KMS-11 (cell line): ENCODE results near the gene TGOLN2.

Experiments
- H2AFZ ChIP-seq: fragments of 200-600 bp; sonication (generic); 2 replicates; pipeline ENCODE4 v1.6.1; 2016; ENCODE audit warnings: antibody characterized with exemption, mixed run types, low read depth
- H3K27ac ChIP-seq: fragments of 200-600 bp; sonication (generic); 2 replicates; pipeline ENCODE4 v1.6.1; 2016; ENCODE audit warnings: mild to moderate bottlenecking, mixed run types
- H3K27me3 ChIP-seq: fragments of 200-600 bp; sonication (generic); 2 replicates; pipeline ENCODE4 v1.6.1; 2017; ENCODE audit warnings: mild to moderate bottlenecking, low read depth, mixed run types, moderate library complexity; ENCODE audit not compliant: insufficient read depth
- H3K36me3 ChIP-seq: fragments of 200-600 bp; sonication (generic); 2 replicates; pipeline ENCODE4 v1.6.1; 2017; ENCODE audit warnings: mild to moderate bottlenecking, mixed run types; ENCODE audit not compliant: insufficient read depth
- H3K4me1 ChIP-seq: fragments of 200-600 bp; sonication (generic); 2 replicates; pipeline ENCODE4 v1.6.1; 2016; ENCODE audit warnings: mild to moderate bottlenecking, low read depth, mixed run types; ENCODE audit not compliant: poor library complexity, severe bottlenecking
- H3K4me2 ChIP-seq: fragments of 200-600 bp; sonication (generic); 2 replicates; pipeline ENCODE4 v1.7.0; 2016; ENCODE audit warnings: mild to moderate bottlenecking, mixed run types
- H3K4me3 ChIP-seq: fragments of 200-600 bp; sonication (generic); IDR thresholded peaks from 2 replicates; pipeline ENCODE4 v1.6.1; 2017; ENCODE audit warnings: low read depth, low read length, mixed read lengths; ENCODE audit not compliant: insufficient read depth
- H3K79me2 ChIP-seq: fragments of 200-600 bp; sonication (generic); 2 replicates; pipeline ENCODE4 v1.6.1; 2016; ENCODE audit warnings: low read depth, mixed run types; ENCODE audit not compliant: insufficient read depth
- H3K9ac ChIP-seq: fragments of 200-600 bp; sonication (generic); 2 replicates; pipeline ENCODE4 v1.6.1; 2016; ENCODE audit warnings: mild to moderate bottlenecking, mixed run types
- H4K20me1 ChIP-seq: fragments of 200-600 bp; sonication (generic); 2 replicates; pipeline ENCODE4 v1.6.1; 2016; ENCODE audit warnings: mild to moderate bottlenecking, mixed run types; ENCODE audit not compliant: insufficient read depth
- CTCF ChIP-seq: fragments of 200-600 bp; sonication (generic); conservative IDR thresholded peaks from 2 replicates; pipeline ENCODE4 v1.6.1; 2017; ENCODE audit warnings: low read depth, mild to moderate bottlenecking, antibody characterized with exemption, low read length, moderate library complexity, mixed read lengths

Gene TGOLN2

GRCh38 chr2:85356186-85356585 is 28.4 kb upstream of the TGOLN2 start:
- H2AFZ ChIP-seq: no peak overlapping the region
- no peak for TF ChIP-seq CTCF
- H3K9ac ChIP-seq: no peak overlapping the region
- H3K27me3 ChIP-seq: no peaks in the 10 kb centered on the region
- peaks cover 26% of the 10 kb centered on the region for H3K79me2 ChIP-seq
- no peak overlapping the region for H3K4me3 ChIP-seq
- no peak overlapping the region for H3K4me2 ChIP-seq
- H3K36me3 ChIP-seq: no peaks in the 10 kb centered on the region
- no peak overlapping the region for H3K27ac ChIP-seq
- H3K4me1 ChIP-seq: peaks cover 18% of the 10 kb centered on the region
- no peaks in the 10 kb centered on the region for H4K20me1 ChIP-seq

DNA sequence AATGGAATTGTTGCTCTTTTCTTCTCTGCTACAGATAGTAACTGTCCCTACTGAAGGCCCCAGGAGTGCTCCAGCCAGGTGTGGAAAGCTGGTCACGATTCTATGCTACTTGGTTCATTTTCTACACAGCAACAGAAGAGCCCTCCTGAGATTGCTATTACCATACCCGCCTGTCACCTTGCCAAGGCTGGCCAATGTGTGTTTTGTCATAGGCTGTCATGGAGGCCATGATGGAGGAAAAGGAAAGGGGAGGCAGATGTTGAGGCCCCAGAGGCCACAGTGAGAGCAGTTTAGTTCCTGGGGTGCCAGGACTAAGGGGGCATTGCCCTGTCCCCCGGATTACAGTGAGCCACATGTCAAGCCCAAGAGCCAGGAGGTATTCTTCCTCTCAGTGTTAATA is 27.7 kb upstream of the TGOLN2 start:
- Histone ChIP-seq H2AFZ (no peak overlapping the region; the same call in 1 of the 2 replicates), H3K27ac (no peak overlapping the region)
- TF ChIP-seq CTCF: no peak

GRCh38 chr2:85355073-85355410 is 27.3 kb upstream of the TGOLN2 start:
- Histone ChIP-seq H3K79me2 (peaks cover 26% of the 10 kb centered on the region), H3K4me1 (peaks cover 18% of the 10 kb centered on the region), H3K27me3 (no peaks in the 10 kb centered on the region), H3K4me2 (peak overlapping the region; percentile 89), H4K20me1 (no peaks in the 10 kb centered on the region), H3K9ac (peak overlapping the region; percentile 75), H3K27ac (peak overlapping the region; percentile 45), H2AFZ (peak overlapping the region; percentile 85), H3K4me3 (peak overlapping the region; percentile 93), H3K36me3 (no peaks in the 10 kb centered on the region)
- no peak for TF ChIP-seq CTCF

More for the DNA sequence above, 27.7 kb upstream of the TGOLN2 start:
- H3K36me3 ChIP-seq: no peaks in the 10 kb centered on the region
- peak overlapping the region; percentile 93 for H3K4me3 ChIP-seq
- H3K79me2 ChIP-seq: peaks cover 26% of the 10 kb centered on the region
- peak overlapping the region; percentile 75; the same call in 1 of the 2 replicates for H3K9ac ChIP-seq
- peaks cover 18% of the 10 kb centered on the region for H3K4me1 ChIP-seq
- no peaks in the 10 kb centered on the region for H4K20me1 ChIP-seq
- H3K27me3 ChIP-seq: no peaks in the 10 kb centered on the region
- peak overlapping the region; percentile 89 for H3K4me2 ChIP-seq

DNA sequence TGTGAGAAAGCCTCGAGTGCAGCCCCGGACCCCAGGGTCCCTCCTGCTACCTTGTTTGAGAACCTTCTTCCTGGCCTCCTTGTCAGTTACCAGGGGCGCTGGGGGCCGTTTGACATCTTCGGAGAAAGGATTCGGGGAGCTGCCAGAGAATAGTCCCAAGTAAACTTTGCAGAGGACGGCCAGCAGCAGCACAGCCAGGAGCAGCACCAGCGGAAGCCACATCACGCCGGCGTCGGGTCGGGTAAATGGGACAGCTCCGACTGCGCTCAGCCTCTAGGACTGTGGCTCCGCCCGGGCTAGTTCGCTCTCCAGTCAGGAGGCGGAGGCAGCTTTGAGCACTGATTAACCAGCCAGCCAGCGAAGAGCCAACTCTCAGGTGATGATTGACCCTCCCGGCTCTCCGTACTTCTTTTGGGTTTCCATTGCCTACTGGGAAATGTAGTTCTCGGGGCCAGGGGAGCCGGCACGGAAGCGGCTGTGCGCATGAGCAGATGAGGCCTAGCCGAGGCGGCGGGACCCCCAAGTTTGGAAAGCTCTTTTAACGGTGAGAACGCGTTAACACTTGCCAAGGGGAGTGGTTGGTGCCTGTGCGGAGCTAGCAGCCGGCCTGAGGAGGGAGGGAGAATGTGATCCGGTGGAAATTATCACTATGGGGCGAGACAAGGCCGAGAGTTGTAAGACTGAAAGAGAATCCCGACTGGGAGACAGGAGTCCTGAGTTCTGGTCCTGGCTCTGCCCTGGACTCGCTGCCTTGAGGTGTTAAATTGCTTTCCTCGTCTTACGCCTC is 26.7 kb upstream of the TGOLN2 start, which contains the start of the genes ELMOD3 and RETSAT:
ELMOD3 (plus strand) TSS at position 484 of the 787 bp plus-strand sequence. CDS start 2,430 bp downstream, outside the sequence.
RETSAT (minus strand) TSS at position 243 of the 787 bp plus-strand sequence; CDS start at position 222, 21 bp downstream.
- Histone ChIP-seq H3K79me2 (peaks cover 26% of the 10 kb centered on the region), H3K4me3 (peak within 1 kb of the TSS; percentile 93), H3K4me2 (peak within 1 kb of the TSS; percentile 89), H4K20me1 (no peaks in the 10 kb centered on the region), H3K4me1 (peaks cover 18% of the 10 kb centered on the region), H3K9ac (peak within 1 kb of the TSS; percentile 75), H3K36me3 (no peaks in the 10 kb centered on the region; the same call in 1 of the 2 replicates), H3K27ac (peak within 1 kb of the TSS; percentile 53), H3K27me3 (no peaks in the 10 kb centered on the region), H2AFZ (peak within 1 kb of the TSS; percentile 85)
- TF ChIP-seq CTCF: no peak
